Measurements from ENCODE around the gene PHF21A. TPM values are rescaled to one million over a fixed set of nuclear protein-coding genes. Genes with fewer than 3 reads are reported as not detected.

PHF21A gene
- total and polyA plus RNA-seq, 2 of the 13 experiments (the other 11 are each of a cell fraction or from before 2014, with no cell fraction given): 4.1 to 34.6 TPM

GRCh38 chr11:45918331-45918941, 202.8 kb downstream of the PHF21A start (continued):
- TF ChIP-seq ZNF318 (CRISPR knock-in tag; IDR thresholded peaks at IDR 0.05) (no peak), ZUFSP (CRISPR knock-in tag; IDR thresholded peaks at IDR 0.05; ENCODE audit: borderline replicate concordance) (no peak), ZNF432 (CRISPR knock-in tag; IDR thresholded peaks at IDR 0.05; ENCODE audit: borderline replicate concordance) (no peak), HIC2 (CRISPR knock-in tag; IDR thresholded peaks at IDR 0.05; ENCODE audit: low read depth) (no peak), NR0B2 (CRISPR knock-in tag; IDR thresholded peaks at IDR 0.05) (0 out of 2 replicates have a peak, but pooled peaks have one; percentile 31), ZNF687 (CRISPR knock-in tag; IDR thresholded peaks at IDR 0.05) (peak; percentile 38), REPIN1 (CRISPR knock-in tag; IDR thresholded peaks at IDR 0.05; ENCODE audit: borderline replicate concordance, low read depth) (no peak), NPAS2 (CRISPR knock-in tag; IDR thresholded peaks at IDR 0.05; ENCODE audit: borderline replicate concordance) (no peak), TFE3 (CRISPR knock-in tag; IDR thresholded peaks at IDR 0.05) (no peak)
